Testis (tissue), 3 donors: ENCODE measurements around the gene ZNRD2. TPM values are rescaled to one million over a fixed set of nuclear protein-coding genes. Genes with fewer than 3 reads are reported as not detected.

Experiments used
- DNase-seq: peaks from one replicate; pipeline ENCODE4 v3.0.0-alpha.2; 2019
- H3K27ac ChIP-seq, 2 donors: fragments of 200-600 bp; sonication (generic); one replicate each; pipeline ENCODE4 v1.5.1; 2019
- H3K27me3 ChIP-seq: fragments of 200-600 bp; sonication (generic); one replicate; pipeline ENCODE4 v1.5.1; 2019
- H3K36me3 ChIP-seq: fragments of 200-600 bp; sonication (generic); one replicate; pipeline ENCODE4 v1.5.1; 2017; ENCODE audit warnings: low read depth; ENCODE audit errors: missing control alignments
- H3K4me1 ChIP-seq: fragments of 200-600 bp; sonication (generic); one replicate; pipeline ENCODE4 v1.5.1; 2019
- H3K4me3 ChIP-seq, 2 donors: fragments of 200-600 bp; sonication (generic); one replicate each; pipeline ENCODE4 v1.5.1; 2017 to 2019
- H3K9me3 ChIP-seq: fragments of 200-600 bp; sonication (generic); one replicate; pipeline ENCODE4 v1.5.1; 2017
- CTCF ChIP-seq, 3 experiments: fragments of 450-650 bp in 2 of 3; fragments of 200-600 bp in 1 of 3; sonication (generic) in 1 of 3; IDR thresholded peaks; one replicate each; pipeline ENCODE4 v1.5.1; 2016 to 2019; ENCODE audit warnings: antibody characterized with exemption in 3 of 3, mild to moderate bottlenecking in 2 of 3, moderate library complexity in 1 of 3
- POLR2A ChIP-seq: fragments of 450-650 bp; IDR thresholded peaks from one replicate; pipeline ENCODE4 v1.6.1; 2017; ENCODE audit warnings: antibody characterized with exemption, mild to moderate bottlenecking, moderate library complexity
- WGBS, 2 donors: methylation state at CpG; one replicate each; pipeline ENCODE4 v1.1.5; 2018; 5-methylcytosine and 5-hydroxymethylcytosine counted together
- intact Hi-C: fragments of 100-400 bp; cut with DNase I; formaldehyde crosslinking; loops from one replicate; pipeline ENCODE4 v1.15.1; 2023; ENCODE audit warnings: low total_unique reads
- polyA plus RNA-seq: library from polyadenylated mRNA; stranded (reverse); fragments of 350-450 nt; fragmentation: Illumina TruSeq; extraction: RNeasy Lipid Tissue Mini Kit (QIAGEN cat#74804); gene quantifications from one replicate; pipeline ENCODE4 v1.2.3, GENCODE V29; 2014; ENCODE audit warnings: low read depth, low replicate concordance; ENCODE audit not compliant: insufficient read depth
- total RNA-seq, 2 donors: library from RNA; depleted of rRNA; stranded (reverse); fragments of >200 nt; gene quantifications; one replicate each; pipeline ENCODE4 v1.2.3, GENCODE V29; 2016

The ZNRD2 gene
- total and polyA plus RNA-seq, 3 donors from 2014 or later = 67.7 to 79.6 (median 77.6) TPM

GRCh38 chr11:65542738-65543390, 27.4 kb upstream of the ZNRD2 start:
- no peak overlapping the region for H3K4me3 ChIP-seq
- intact Hi-C loops = no loop called here
- H3K4me1 ChIP-seq = peaks cover 18% of the 10 kb centered on the region
- H3K36me3 ChIP-seq = no peaks in the 10 kb centered on the region
- 90 to 95% methylated on average over 2 to 3 of the region's 3 CpGs for WGBS, 2 donors
- no peaks in the 10 kb centered on the region for H3K27me3 ChIP-seq
- H3K9me3 ChIP-seq = no peaks in the 10 kb centered on the region
- no peak for DNase-seq
- H3K27ac ChIP-seq = no peak overlapping the region
- TF ChIP-seq POLR2A (no peak), CTCF (IDR thresholded peaks at IDR 0.05) (no peak)

DNA sequence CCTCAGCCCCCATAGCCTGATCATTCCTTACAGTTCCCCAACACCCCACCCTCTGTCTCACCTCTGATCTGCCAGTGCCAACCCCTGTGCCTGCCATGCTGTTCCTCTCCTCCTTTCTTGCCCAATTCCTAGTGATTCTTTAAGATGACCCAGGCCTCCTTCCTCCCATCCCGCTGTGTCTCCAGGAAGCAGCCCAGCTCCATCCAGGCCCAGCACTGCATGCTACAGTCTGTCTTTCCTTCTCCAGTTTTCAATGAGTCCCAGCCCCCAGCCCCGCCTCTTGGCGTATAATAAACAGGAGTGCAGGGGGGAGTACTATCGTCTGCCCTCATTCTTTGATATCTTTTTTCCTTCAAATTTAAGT, 24.4 kb upstream of the ZNRD2 start:
- intact Hi-C loops = no loop called here
- Histone ChIP-seq H3K27ac (no peak overlapping the region), H3K4me1 (peaks cover 7% of the 10 kb centered on the region), H3K9me3 (no peaks in the 10 kb centered on the region), H3K4me3 (peak overlapping the region in 1 of 2 donors; percentile 48), H3K27me3 (no peaks in the 10 kb centered on the region), H3K36me3 (no peaks in the 10 kb centered on the region)
- no peak for DNase-seq
- WGBS, 2 donors = 55 to 68% methylated on average over 4 of the region's 4 CpGs
- TF ChIP-seq POLR2A (no peak), CTCF (IDR thresholded peaks at IDR 0.05) (no peak)

DNA sequence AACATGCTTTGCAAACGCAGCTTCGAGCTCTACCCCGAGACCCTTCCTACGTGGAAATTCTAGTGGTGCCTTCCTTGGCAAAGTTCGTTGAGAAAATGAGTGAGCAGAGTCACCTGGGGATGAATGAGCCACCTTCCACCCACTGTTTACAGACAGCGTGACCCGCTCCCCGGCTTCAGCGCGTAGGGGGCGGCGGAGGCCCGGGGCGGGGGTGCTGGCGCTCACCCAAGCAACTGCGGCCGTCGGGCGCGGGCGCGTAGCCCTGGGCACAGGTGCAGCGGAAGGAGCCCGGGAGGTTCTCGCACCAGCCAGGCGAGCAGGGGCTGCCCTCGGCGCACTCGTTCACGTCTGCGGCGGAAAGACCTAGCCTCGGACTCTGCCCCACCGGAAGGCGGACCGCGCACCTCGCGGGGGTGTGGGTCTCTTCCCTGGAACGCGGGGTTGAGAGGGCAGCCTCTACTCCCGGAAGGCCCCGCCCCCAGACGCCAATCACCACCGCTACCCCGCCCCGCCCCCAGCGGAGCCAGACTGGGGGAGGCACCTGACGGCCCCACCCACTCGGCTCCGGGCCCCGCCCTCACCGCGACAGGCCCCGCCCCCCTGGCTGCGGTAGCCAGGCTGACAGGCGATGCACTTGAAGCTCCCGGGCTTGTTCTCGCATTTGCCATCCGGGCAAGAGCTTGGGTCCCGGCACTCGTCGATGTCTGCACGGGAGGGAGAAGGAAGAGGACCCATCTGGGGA, 23.9 kb upstream of the ZNRD2 start:
- peaks cover 2% of the 10 kb centered on the region for H3K4me1 ChIP-seq
- no peaks in the 10 kb centered on the region for H3K36me3 ChIP-seq
- peak; percentile 89 for DNase-seq
- TF ChIP-seq CTCF (IDR thresholded peaks at IDR 0.05) (no peak), POLR2A (no peak)
- H3K9me3 ChIP-seq = no peaks in the 10 kb centered on the region
- 46 to 53% methylated on average over 15 to 63 of the region's 64 CpGs for WGBS, 2 donors
- H3K27me3 ChIP-seq = no peaks in the 10 kb centered on the region
- H3K27ac ChIP-seq = no peak overlapping the region
- H3K4me3 ChIP-seq = peak overlapping the region; percentile 13 to 48
- intact Hi-C loops = no loop called here

DNA sequence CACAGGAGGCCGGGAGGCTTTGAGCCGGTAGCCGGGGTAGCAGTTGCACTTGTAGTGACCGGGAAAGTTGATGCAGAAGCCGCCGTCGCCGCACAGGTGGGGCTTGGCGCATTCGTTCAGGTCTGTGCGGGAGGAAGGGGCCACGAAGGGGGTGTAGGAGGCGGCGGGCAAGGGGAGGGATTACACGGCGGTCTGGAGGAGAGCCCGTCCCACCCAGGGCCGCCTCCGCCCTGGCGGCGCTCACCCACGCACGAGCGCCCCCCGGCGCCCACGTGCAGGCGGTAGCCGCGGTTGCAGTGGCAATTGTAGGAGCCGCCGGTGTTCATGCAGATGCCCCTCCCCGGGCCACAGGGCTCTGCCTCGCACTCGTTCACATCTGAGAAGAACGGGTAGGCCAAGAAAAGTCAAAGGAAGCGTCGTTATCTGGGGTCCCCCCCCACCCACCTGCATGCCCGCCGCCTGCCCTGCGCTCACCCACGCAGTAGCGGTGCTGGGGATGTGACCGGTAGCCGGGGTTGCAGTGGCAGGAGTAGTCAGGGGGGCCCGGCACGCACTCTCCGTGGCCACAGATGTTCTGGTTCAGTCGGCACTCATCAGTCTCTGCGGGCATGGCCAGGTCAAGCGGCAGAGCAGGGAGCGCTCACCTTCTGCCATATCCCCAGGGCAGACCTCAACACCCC, 22.7 kb upstream of the ZNRD2 start:
- H3K36me3 ChIP-seq = no peaks in the 10 kb centered on the region
- TF ChIP-seq POLR2A = no peak
- 54 to 76% methylated on average over 32 to 52 of the region's 52 CpGs for WGBS, 2 donors
- no peaks in the 10 kb centered on the region for H3K9me3 ChIP-seq
- no peaks in the 10 kb centered on the region for H3K27me3 ChIP-seq
- no peaks in the 10 kb centered on the region for H3K4me1 ChIP-seq
- H3K27ac ChIP-seq = no peak overlapping the region
- no peak for DNase-seq
- no peak overlapping the region for H3K4me3 ChIP-seq
- intact Hi-C loops = no loop called here

DNA sequence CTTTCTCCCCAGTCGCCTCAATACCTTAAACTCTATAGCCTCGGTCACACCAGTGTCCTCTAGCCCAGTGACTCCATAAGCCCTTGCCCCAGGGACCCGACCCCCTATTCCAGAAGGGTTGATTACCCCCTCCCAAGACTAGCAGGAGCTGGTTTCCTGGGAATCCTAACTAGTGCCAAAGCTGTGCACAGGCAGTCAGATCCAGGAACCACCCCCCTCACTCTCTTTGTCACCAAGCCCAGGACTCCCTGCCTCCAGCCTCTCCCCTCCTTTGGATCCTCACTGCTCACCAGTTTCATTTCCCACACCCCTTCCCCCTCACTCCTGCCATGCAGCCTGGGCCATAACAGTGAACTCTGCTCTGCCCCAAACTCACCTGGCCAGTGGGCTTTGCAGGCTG, 21.9 kb upstream of the ZNRD2 start:
- Histone ChIP-seq H3K4me3 (no peak overlapping the region), H3K4me1 (no peaks in the 10 kb centered on the region), H3K27ac (no peak overlapping the region), H3K27me3 (no peaks in the 10 kb centered on the region), H3K9me3 (no peaks in the 10 kb centered on the region), H3K36me3 (no peaks in the 10 kb centered on the region)
- intact Hi-C loops = no loop called here
- TF ChIP-seq POLR2A (no peak), CTCF (IDR thresholded peaks at IDR 0.05) (no peak)
- no peak for DNase-seq
- WGBS, 2 donors = 84 to 96% methylated on average over 3 of the region's 3 CpGs
